Activated B cell treated with CpG ODN at 0.5 μM for 24 hours (primary cell): ENCODE data around the gene HDGFL3. TPM values are rescaled to one million over a fixed set of nuclear protein-coding genes. Genes with fewer than 3 reads are reported as not detected.

Source experiments
- ATAC-seq: fragments of 200-7000 bp; cut with Tn5 transposase; one replicate; pipeline ENCODE4 v1.10.0; 2021; ENCODE audit warnings: low read depth, mild to moderate bottlenecking, moderate library complexity
- CTCF ChIA-PET: fragments of 350-600 bp; sonication (Branson Sonifier 250); formaldehyde crosslinking; loops from one replicate; lab custom pipeline; 2021; ENCODE audit warnings: antibody characterized with exemption; lab: Charles Lee
- POLR2A ChIA-PET: fragments of 350-600 bp; sonication (Branson Sonifier 250); formaldehyde crosslinking; loops from one replicate; lab custom pipeline; 2021; ENCODE audit warnings: antibody characterized with exemption; lab: Charles Lee
- DNase-seq: peaks from one replicate; pipeline ENCODE4 v3.0.0; 2022
- H3K27ac Mint-ChIP-seq: one replicate; pipeline ENCODE4 v1.8.0; 2020; ENCODE audit warnings: mixed read lengths
- H3K27me3 Mint-ChIP-seq: one replicate; pipeline ENCODE4 v1.8.0; 2021; ENCODE audit warnings: mixed read lengths
- H3K36me3 Mint-ChIP-seq: one replicate; pipeline ENCODE4 v1.8.0; 2021; ENCODE audit warnings: low read depth, mixed read lengths
- H3K4me1 Mint-ChIP-seq: one replicate; pipeline ENCODE4 v1.8.0; 2021; ENCODE audit warnings: mixed read lengths
- H3K4me3 Mint-ChIP-seq: one replicate; pipeline ENCODE4 v1.8.0; 2020; ENCODE audit warnings: mild to moderate bottlenecking, mixed read lengths
- H3K9me3 Mint-ChIP-seq: one replicate; pipeline ENCODE4 v1.8.0; 2020; ENCODE audit warnings: mixed read lengths
- intact Hi-C: fragments of 100-400 bp; cut with micrococcal nuclease; formaldehyde crosslinking; loops from one replicate; pipeline ENCODE4 v1.15.1; 2024
- total RNA-seq: library from RNA; stranded (reverse); gene quantifications from 2 replicates; pipeline ENCODE4 v1.2.3, GENCODE V29; 2022
- TF ChIP-seq, protein P1 (sequence below): fragments of 200-600 bp; IDR thresholded peaks from one replicate; pipeline ENCODE4 v1.8.0; 2022; ENCODE audit warnings: antibody characterized with exemption, mild to moderate bottlenecking

The HDGFL3 gene
- total RNA-seq, 1 donor from 2014 or later: 1.8 TPM

DNA sequence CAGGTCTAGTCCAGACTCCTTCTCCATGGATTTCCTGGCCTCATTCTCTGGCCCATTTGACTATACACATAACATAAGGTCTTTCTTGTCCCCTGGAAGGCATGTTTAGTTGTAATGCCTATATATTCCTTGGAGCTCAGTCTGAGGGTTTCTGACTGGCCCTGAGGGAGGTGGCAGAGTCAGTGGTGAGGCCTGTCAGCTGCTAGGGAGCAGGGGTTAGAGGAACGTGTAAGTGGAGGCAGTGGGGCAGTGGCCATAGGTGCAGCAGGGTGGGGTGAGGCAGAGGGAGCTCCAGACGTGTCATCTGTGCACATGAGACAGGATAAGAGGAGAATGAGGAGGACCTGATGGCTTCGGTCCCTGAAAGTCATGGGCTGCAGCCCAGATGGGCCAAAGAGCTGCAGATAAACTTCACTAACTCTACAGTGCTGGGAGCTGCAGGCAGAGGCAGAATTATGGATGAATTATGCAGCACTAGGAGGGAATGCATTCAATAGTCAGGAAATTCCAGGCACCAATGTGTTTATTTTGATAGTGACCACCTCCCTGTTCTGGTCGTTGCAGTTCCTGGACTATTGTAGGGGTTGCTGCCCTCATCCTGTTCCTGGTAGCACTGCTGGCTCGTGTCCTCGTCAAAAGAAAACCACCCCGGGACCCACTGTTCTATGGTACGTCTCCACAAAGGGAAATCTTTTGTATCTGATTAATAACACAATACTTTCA, 95.2 kb downstream of the HDGFL3 start:
- intact Hi-C loops: no loop called here
- Mint-ChIP-seq H3K4me1 (peaks cover 13% of the 10 kb centered on the region), H3K9me3 (no peaks in the 10 kb centered on the region), H3K27me3 (peaks cover 4% of the 10 kb centered on the region), H3K4me3 (no peak overlapping the region), H3K27ac (no peak overlapping the region), H3K36me3 (no peaks in the 10 kb centered on the region)
- no peak for ATAC-seq
- ChIA-PET POLR2A (no interaction called here), CTCF (no interaction called here)
- no peak for DNase-seq
- TF ChIP-seq, protein P1, sequence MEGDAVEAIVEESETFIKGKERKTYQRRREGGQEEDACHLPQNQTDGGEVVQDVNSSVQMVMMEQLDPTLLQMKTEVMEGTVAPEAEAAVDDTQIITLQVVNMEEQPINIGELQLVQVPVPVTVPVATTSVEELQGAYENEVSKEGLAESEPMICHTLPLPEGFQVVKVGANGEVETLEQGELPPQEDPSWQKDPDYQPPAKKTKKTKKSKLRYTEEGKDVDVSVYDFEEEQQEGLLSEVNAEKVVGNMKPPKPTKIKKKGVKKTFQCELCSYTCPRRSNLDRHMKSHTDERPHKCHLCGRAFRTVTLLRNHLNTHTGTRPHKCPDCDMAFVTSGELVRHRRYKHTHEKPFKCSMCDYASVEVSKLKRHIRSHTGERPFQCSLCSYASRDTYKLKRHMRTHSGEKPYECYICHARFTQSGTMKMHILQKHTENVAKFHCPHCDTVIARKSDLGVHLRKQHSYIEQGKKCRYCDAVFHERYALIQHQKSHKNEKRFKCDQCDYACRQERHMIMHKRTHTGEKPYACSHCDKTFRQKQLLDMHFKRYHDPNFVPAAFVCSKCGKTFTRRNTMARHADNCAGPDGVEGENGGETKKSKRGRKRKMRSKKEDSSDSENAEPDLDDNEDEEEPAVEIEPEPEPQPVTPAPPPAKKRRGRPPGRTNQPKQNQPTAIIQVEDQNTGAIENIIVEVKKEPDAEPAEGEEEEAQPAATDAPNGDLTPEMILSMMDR: no peak

- intact Hi-C loops: no loop called here
- Mint-ChIP-seq H3K36me3 (no peaks in the 10 kb centered on the region), H3K27me3 (peaks cover 8% of the 10 kb centered on the region), H3K27ac (no peak overlapping the region), H3K9me3 (no peaks in the 10 kb centered on the region), H3K4me3 (no peak overlapping the region), H3K4me1 (peaks cover 17% of the 10 kb centered on the region)
- ChIA-PET CTCF (no interaction called here), POLR2A (no interaction called here)
- ATAC-seq (no peak), DNase-seq (no peak)
- TF ChIP-seq, protein P1: no peak
These were observed 96.5 kb downstream of the HDGFL3 start for GRCh38 chr15:83111149-83111548.

DNA sequence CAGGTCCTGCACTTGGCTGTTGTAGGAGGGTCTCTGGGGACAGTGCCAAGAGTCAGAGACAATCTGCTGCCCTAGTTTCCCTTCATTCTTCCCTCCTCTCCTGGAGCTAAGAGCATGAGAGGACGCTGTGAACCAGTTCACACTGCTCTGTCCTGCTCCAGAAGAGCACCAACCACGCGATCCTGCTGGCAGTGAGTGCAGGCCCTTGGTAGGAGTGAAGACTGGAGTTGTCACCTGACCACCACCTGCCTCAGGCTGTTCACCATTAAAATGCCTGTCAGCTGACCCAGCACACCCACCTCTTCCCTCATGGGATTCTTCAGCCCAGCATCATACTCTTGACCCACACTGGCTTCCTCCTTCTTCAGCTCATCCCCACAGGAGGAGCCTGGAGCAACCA, 97.2 kb downstream of the HDGFL3 start:
- Mint-ChIP-seq H3K9me3 (no peaks in the 10 kb centered on the region), H3K27ac (no peak overlapping the region), H3K4me3 (no peak overlapping the region), H3K4me1 (peaks cover 19% of the 10 kb centered on the region), H3K36me3 (no peaks in the 10 kb centered on the region), H3K27me3 (peaks cover 11% of the 10 kb centered on the region)
- no peak for ATAC-seq
- TF ChIP-seq, protein P1: no peak
- DNase-seq: no peak
- ChIA-PET CTCF (no interaction called here), POLR2A (no interaction called here)
- intact Hi-C loops: no loop called here

DNA sequence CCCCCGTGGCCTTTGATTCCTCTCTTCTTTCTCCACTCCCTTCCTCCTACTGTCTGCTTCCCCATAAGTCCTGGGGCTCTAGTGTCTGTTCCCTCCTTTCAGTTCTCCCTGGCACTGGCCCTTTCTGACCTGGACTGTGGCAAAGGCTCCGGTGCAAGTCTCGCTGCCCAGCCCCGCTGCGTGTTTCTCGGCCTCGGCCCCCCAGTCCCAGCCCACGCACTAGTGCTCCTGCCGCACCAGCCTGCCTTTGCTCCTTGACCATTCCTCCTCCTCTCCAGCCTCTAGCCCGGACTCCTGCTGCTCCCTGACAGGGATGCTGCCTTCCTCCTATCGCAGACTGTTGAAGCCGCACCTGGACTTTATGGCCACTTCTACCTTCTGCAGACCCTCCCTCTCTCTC, 98.1 kb downstream of the HDGFL3 start:
- TF ChIP-seq, protein P1: no peak
- ChIA-PET CTCF (no interaction called here), POLR2A (interaction anchor here (3.2 kb wide), 1 partner anchor 42 kb away, joined by 22 read pairs; the partner anchor contains the start of gene BTBD1)
- Mint-ChIP-seq H3K27ac (no peak overlapping the region), H3K4me3 (no peak overlapping the region), H3K36me3 (no peaks in the 10 kb centered on the region), H3K9me3 (no peaks in the 10 kb centered on the region), H3K27me3 (peaks cover 12% of the 10 kb centered on the region), H3K4me1 (peaks cover 20% of the 10 kb centered on the region)
- intact Hi-C loops: loop anchor here (2.0 to 5.0 kb wide), 3 partner anchors 17 to 97 kb away; partner anchors contain the start of gene C15orf40
- ATAC-seq (no peak), DNase-seq (no peak)
